Cardiac muscle cell (in vitro differentiated cells and primary cell): Measurements from ENCODE around the gene XXYLT1. TPM values are rescaled to one million over a fixed set of nuclear protein-coding genes. Genes with fewer than 3 reads are reported as not detected.

ENCODE experiments used
- DNase-seq, 2 donors: peaks; one replicate each; pipeline versions ENCODE4 v3.0.0 to v3.0.0-alpha.2; 2010 to 2017; ENCODE audit warnings: low read depth in 1 of 2, low spot score in 1 of 2
- H3K27ac ChIP-seq: fragments of 200-600 bp; sonication (generic); 2 replicates; pipeline ENCODE4 v1.5.1; 2016
- H3K27me3 ChIP-seq: fragments of 200-600 bp; sonication (generic); 2 replicates; pipeline ENCODE4 v1.6.0; 2016; ENCODE audit warnings: control low read depth
- H3K36me3 ChIP-seq: fragments of 200-600 bp; sonication (generic); 2 replicates; pipeline ENCODE4 v1.5.1; 2016; ENCODE audit warnings: control low read depth
- H3K4me1 ChIP-seq: fragments of 200-600 bp; sonication (generic); 2 replicates; pipeline ENCODE4 v1.8.1; 2017; ENCODE audit warnings: low read depth, mild to moderate bottlenecking, mixed run types
- H3K4me3 ChIP-seq: fragments of 200-600 bp; sonication (generic); 2 replicates; pipeline ENCODE4 v1.5.1; 2016; ENCODE audit warnings: mild to moderate bottlenecking
- H3K9me3 ChIP-seq: fragments of 200-600 bp; sonication (generic); 2 replicates; pipeline ENCODE4 v1.5.1; 2017; ENCODE audit warnings: low read depth, mild to moderate bottlenecking, control low read depth
- CTCF ChIP-seq: IDR thresholded peaks from 2 replicates; pipeline ENCODE4 v1.5.1; 2012; ENCODE audit warnings: low read depth, mild to moderate bottlenecking, low read length
- polyA plus RNA-seq: library from polyadenylated mRNA; unstranded; fragments of >200 nt; fragmentation: Nextera tagmentation; extraction: Ambion mirVana; gene quantifications from 2 replicates; pipeline ENCODE4 v1.2.1, GENCODE V29; 2016
- total RNA-seq: library from RNA; depleted of rRNA; stranded (reverse); fragments of >200 nt; gene quantifications from 2 replicates; pipeline ENCODE4 v1.2.3, GENCODE V29; 2016

XXYLT1 gene
- total and polyA plus RNA-seq, 2 experiments from 2014 or later: 52.5 to 62.2 TPM

DNA sequence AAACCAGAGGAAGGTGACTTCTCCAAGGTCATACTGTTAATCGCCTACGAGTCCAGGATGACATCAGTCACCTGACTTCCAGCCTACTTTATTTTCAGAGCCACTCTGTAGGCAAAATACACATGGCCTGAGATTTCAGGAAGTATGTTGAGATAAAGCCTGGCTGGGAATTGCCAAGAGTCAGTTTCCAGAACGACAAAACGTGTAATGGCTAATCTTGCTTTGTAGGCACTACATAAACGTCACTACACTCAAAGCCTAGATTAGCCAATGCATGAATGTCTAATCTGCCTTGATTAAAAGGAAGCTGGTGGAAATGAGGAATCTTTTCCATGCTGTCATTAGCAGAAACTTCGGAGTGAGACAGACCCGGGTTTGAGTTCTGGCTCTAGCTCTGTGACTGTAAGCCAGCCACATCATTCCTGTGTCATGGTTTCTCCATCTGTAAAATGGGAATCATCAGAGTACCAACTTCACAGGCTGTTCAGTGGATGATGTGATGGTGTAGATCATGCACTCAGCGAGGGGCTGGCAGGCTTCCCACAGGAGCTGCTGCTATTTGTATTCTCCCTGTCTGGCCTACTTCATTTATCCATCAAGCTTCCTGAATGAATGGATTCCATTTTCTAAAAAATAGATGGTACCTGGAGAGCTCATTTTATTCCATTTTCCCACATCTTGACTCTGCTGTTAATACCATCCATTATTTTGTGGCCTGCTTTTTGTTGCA is 241.9 kb downstream of the XXYLT1 start:
- DNase-seq: peak in 1 of 2 donors; percentile 77
- H3K27me3 ChIP-seq: no peaks in the 10 kb centered on the region
- no peak for TF ChIP-seq CTCF
- no peaks in the 10 kb centered on the region for H3K9me3 ChIP-seq
- H3K36me3 ChIP-seq: no peaks in the 10 kb centered on the region
- peaks cover 15% of the 10 kb centered on the region for H3K4me1 ChIP-seq
- no peak overlapping the region for H3K27ac ChIP-seq
- no peak overlapping the region for H3K4me3 ChIP-seq

- no peak for TF ChIP-seq CTCF
- Histone ChIP-seq H3K4me3 (no peak overlapping the region), H3K27me3 (no peaks in the 10 kb centered on the region), H3K4me1 (no peaks in the 10 kb centered on the region), H3K36me3 (no peaks in the 10 kb centered on the region), H3K9me3 (no peaks in the 10 kb centered on the region), H3K27ac (no peak overlapping the region)
- no peak for DNase-seq
Measured at GRCh38 chr3:195025884-195026200, 245.1 kb downstream of the XXYLT1 start.

GRCh38 chr3:195025056-195025883 is 245.7 kb downstream of the XXYLT1 start:
- Histone ChIP-seq H3K27ac (no peak overlapping the region), H3K36me3 (no peaks in the 10 kb centered on the region), H3K9me3 (no peaks in the 10 kb centered on the region), H3K27me3 (no peaks in the 10 kb centered on the region), H3K4me1 (no peaks in the 10 kb centered on the region), H3K4me3 (no peak overlapping the region)
- no peak for TF ChIP-seq CTCF
- no peak for DNase-seq

GRCh38 chr3:195023989-195024388 is 247.0 kb downstream of the XXYLT1 start:
- H3K27me3 ChIP-seq: no peaks in the 10 kb centered on the region
- TF ChIP-seq CTCF: no peak
- H3K4me1 ChIP-seq: no peaks in the 10 kb centered on the region
- H3K9me3 ChIP-seq: no peaks in the 10 kb centered on the region
- H3K4me3 ChIP-seq: no peak overlapping the region
- H3K36me3 ChIP-seq: no peaks in the 10 kb centered on the region
- H3K27ac ChIP-seq: no peak overlapping the region
- DNase-seq: no peak

- Histone ChIP-seq H3K36me3 (no peaks in the 10 kb centered on the region), H3K9me3 (no peaks in the 10 kb centered on the region), H3K4me1 (no peaks in the 10 kb centered on the region), H3K27ac (no peak overlapping the region), H3K4me3 (no peak overlapping the region), H3K27me3 (no peaks in the 10 kb centered on the region)
- no peak for DNase-seq
- TF ChIP-seq CTCF: no peak
Measured at GRCh38 chr3:195023576-195023975, 247.4 kb downstream of the XXYLT1 start.
